T follicular helper cell (primary cell): ENCODE results near the gene PPP1R9A.

Experiments used
- DNase-seq: peaks from one replicate; pipeline ENCODE4 v3.0.0-alpha.2; 2020; ENCODE audit warnings: low read depth

The PPP1R9A gene

DNA sequence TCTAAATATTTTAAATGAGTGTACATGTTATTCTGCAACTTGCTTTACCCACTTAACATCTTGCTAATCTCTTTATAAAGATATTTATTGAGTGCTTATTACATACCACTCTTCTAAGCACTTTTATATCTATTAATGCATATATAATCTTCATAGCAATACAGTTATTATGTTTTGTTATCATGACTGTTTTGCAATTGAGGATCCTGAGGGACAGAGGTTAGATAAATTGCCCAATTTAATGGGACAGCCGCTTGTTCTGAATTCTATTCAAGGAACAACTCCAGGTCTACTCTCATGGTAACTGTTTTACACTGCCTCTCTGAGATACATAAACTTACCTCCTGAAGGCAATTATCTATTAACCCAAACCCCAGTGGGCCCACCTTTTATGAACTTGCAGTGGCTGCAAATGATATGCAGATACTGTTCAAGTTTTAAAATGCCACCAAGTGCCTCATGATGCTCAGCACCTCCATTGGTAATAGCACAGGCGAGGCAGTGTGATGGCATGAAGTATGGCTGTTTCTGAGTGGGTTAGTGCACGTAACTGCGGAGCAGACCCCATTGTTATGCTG is 356.5 kb downstream of the PPP1R9A start:
- no peak for DNase-seq

- no peak for DNase-seq
These were observed 357.0 kb downstream of the PPP1R9A start for GRCh38 chr7:95264363-95264891.

- no peak for DNase-seq
These were observed 358.2 kb downstream of the PPP1R9A start for GRCh38 chr7:95265634-95266033.

DNA sequence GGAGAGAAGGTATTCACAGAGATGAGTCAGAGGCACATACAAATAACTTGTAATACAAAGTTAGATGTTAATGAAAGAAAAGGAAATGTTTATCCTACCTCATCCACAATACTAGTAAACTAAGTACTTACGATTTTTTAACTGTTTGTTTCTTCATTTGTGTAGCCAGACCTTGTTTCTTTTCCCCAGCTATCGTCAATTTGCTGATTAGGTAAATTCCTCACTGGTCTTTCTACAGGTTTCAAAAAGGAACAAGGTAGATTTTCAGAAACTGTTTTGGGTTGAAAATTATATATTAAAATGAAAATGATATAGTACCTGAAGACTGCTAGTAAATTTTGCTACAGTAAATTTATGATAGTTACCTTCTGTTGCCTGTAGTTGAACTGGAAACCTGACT is 360.4 kb downstream of the PPP1R9A start:
- no peak for DNase-seq

GRCh38 chr7:95269640-95270039 is 362.2 kb downstream of the PPP1R9A start:
- no peak for DNase-seq

GRCh38 chr7:95276114-95276513 is 368.7 kb downstream of the PPP1R9A start:
- DNase-seq: no peak

GRCh38 chr7:95279417-95279816 is 372.0 kb downstream of the PPP1R9A start:
- DNase-seq: no peak

GRCh38 chr7:95286096-95286495 is 378.7 kb downstream of the PPP1R9A start:
- no peak for DNase-seq

DNA sequence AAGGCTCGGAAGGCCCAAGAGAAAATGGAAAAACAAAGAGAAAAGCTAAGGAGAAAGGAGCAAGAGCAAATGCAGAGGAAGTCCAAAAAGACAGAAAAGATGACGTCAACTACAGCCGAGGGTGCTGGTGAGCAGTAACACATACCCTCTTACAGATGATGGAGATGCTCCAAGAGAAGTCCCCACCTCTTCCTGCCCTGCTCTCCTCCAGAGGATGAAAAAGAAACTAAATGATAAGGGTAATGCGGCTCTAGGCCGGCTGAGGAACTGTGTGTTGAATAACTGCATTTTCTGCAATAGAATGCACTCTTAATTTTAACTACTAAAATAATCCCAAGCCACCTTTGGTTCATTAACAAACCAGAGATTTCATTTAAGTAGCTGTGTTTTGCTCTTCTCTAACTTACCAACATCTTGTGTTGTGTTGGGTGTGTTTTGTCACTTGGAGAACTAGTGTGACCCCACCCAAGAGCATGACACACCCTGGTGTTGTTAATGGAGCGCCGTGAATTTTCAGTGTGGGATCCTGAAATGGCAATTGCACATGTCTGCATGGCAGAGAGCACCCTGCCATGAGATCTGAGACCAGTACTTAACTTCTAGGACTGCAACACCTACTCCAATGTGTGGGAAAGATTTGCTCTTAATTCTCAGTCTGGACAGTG is 382.9 kb downstream of the PPP1R9A start:
- DNase-seq: no peak

- DNase-seq: no peak
These were observed 388.0 kb downstream of the PPP1R9A start for GRCh38 chr7:95295397-95295796.

- no peak for DNase-seq
These were observed 389.1 kb downstream of the PPP1R9A start for GRCh38 chr7:95296456-95296855.

- DNase-seq: no peak
These were observed 389.6 kb downstream of the PPP1R9A start for GRCh38 chr7:95297041-95297440.

DNA sequence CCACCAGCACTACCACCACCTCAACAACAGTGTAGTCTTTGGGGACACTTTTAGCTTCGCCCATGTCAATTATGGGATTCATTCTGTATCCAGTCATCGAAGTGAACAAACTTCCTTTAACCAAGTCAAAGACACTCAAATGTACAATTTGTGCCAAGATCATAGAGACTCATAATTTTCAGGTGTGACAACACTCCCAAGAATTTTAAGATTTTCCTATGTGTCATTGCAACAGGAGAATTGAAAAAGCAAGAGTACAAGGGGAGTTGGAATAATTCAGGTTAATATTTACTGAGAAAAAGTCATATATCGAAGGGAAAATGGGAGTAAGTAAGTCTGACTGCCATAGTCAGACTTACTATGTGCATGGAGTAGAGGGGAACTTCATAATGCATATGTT is 390.7 kb downstream of the PPP1R9A start:
- DNase-seq: no peak

- DNase-seq: no peak
These were observed 395.9 kb downstream of the PPP1R9A start for GRCh38 chr7:95303013-95303905.

GRCh38 chr7:95304990-95305389 is 397.6 kb downstream of the PPP1R9A start:
- no peak for DNase-seq

GRCh38 chr7:95309951-95310350 is 402.6 kb downstream of the PPP1R9A start:
- no peak for DNase-seq

DNA sequence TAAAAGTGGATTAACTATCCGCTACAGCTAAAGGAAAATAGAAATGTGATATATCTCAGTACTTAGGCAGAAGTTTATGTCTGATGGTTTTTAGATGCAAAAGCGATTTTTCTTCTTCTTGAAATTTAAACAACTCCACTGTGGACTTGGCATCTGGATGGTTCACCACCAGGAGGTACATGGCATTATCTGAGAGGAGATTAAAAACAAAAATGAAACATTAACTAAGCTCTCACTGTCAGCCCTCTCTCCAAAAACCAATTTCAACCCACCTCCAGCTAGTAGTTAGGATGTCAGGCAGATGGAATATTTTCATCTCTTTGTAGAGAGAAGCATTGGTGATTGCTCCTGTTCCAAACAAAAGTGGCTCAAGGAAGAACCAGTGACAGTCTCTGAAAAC is 404.0 kb downstream of the PPP1R9A start:
- DNase-seq: no peak

DNA sequence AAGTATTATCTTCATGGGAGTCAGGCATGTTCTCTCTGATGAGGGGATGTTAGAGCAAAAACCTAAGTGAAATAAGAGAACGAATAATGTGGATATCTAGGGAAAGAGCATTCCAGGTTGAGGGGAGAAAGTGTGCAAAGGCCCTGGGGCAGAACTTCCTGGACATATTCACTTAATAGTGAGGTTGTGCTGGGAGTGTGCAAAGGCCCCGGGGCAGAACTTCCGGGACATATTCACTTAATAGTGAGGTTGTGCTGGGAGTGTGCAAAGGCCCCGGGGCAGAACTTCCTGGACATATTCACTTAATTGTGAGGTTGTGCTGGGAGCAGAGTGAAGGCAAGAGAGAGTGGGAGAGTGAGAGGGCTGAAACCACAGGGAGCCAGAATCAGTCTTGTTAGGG is 405.2 kb downstream of the PPP1R9A start:
- no peak for DNase-seq

DNA sequence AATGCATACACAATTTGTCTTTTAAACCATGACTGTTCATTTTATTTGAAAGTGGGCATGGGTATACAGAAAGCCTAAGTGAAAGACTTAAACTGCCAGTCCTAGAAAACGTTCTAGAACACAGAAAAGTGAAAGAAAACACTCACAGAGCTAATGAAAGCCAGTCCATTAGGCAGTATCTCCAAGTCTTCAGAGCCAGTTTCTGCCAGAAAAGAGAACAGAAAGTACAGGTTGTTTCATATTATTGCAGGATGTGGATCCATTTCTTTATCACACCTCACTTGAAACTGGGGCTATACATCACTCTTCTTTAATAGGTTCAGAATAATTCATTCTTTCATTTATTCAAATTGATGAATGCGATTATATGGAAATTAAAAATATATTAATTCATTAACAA is 409.2 kb downstream of the PPP1R9A start:
- no peak for DNase-seq

DNA sequence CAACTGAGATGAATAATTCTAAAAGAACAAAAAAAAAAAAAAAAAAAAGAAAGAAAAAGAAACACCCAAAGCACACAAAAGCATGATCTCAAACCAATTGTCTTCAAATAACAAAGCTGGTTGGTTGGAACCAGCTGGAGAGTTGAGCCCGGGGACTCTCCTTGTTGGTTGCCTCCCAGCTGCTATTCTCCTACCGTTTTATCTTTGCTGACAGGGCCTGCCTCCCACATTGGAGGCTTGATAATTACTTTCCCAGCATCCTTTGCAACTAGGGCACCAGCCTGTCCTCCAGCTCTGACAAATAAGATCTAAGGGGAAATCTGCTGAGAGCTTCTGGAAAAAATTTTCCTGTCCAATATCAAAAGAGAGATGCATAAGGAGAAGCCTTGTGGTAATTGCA is 410.2 kb downstream of the PPP1R9A start:
- DNase-seq: no peak

DNA sequence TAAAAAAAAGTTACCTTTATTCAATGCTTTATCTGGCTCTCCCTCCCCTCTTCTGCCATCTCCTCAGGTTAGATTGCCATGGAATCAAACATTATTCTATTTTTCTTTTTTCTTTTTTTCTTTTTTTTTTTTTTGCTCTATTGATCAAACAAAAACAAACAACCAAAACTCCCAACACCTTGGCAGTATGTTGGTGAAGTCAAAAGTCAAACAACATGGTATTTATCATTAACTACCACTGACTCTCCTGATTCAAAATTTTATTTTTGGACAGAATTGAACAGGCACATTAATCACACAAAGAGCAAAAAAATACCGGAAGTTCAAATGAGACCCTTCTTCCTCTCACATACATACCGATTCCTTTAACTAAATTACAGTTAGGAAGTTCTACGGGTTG is 410.6 kb downstream of the PPP1R9A start:
- DNase-seq: no peak

- DNase-seq: no peak
These were observed 411.2 kb downstream of the PPP1R9A start for GRCh38 chr7:95318501-95319100.
